NB4 (cell line): ENCODE measurements around the gene KIF12.
"Not testable (repeated sequence)": the region's sequence is repeated elsewhere in the genome, so short reads cannot be mapped to it uniquely, and the experiment has no call there.

Source experiments
- DNase-seq: peaks from one replicate; pipeline ENCODE4 v3.0.0; 2010; ENCODE audit warnings: low read depth
- H3K4me3 ChIP-seq: one replicate; pipeline ENCODE4 v1.5.1; 2011; ENCODE audit warnings: mild to moderate bottlenecking, low read depth, low read length, moderate library complexity
- MAX ChIP-seq: IDR thresholded peaks from 2 replicates; pipeline ENCODE4 v1.6.1; 2011; ENCODE audit warnings: low read depth, low read length
- MYC ChIP-seq: IDR thresholded peaks from 2 replicates; pipeline ENCODE4 v1.6.1; 2011; ENCODE audit warnings: low read depth, low read length
- POLR2A ChIP-seq: IDR thresholded peaks from 2 replicates; pipeline ENCODE4 v1.6.1; 2011; ENCODE audit warnings: mild to moderate bottlenecking; ENCODE audit not compliant: insufficient read length; ENCODE audit errors: extremely low read depth
- TF ChIP-seq, protein P1 (sequence below): IDR thresholded peaks from one replicate; pipeline ENCODE4 v1.5.1; 2012; ENCODE audit warnings: low read depth, low read length

Gene KIF12

DNA sequence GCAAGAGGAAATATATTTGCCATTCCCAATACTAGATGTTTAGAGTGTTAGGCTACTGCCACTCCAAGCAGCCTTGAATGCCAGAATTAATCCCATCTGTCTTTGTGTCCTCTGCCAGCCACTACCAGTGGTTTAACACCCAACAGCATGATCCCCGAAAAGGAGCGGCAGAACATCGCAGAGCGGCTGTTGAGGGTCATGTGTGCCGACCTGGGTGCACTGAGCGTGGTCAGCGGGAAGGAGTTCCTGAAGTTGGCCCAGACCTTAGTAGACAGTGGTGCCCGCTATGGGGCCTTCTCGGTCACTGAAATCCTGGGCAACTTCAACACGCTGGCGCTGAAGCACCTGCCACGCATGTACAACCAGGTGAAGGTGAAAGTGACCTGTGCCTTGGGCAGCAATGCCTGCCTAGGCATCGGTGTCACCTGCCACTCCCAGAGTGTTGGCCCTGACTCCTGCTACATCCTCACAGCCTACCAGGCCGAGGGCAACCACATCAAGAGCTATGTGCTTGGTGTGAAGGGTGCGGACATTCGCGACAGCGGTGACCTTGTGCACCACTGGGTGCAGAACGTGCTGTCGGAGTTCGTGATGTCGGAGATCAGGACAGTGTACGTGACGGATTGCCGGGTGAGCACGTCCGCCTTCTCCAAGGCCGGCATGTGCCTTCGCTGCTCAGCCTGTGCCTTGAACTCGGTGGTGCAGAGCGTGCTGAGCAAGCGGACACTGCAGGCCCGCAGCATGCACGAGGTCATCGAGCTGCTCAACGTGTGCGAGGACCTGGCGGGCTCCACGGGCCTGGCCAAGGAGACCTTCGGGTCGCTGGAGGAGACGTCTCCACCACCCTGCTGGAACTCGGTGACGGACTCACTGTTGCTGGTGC lies 50.3 kb downstream of the KIF12 start:
- DNase-seq = no peak
- no peak for TF ChIP-seq POLR2A
- no peak for TF ChIP-seq MYC
- no peak for TF ChIP-seq MAX
- TF ChIP-seq, protein P1, sequence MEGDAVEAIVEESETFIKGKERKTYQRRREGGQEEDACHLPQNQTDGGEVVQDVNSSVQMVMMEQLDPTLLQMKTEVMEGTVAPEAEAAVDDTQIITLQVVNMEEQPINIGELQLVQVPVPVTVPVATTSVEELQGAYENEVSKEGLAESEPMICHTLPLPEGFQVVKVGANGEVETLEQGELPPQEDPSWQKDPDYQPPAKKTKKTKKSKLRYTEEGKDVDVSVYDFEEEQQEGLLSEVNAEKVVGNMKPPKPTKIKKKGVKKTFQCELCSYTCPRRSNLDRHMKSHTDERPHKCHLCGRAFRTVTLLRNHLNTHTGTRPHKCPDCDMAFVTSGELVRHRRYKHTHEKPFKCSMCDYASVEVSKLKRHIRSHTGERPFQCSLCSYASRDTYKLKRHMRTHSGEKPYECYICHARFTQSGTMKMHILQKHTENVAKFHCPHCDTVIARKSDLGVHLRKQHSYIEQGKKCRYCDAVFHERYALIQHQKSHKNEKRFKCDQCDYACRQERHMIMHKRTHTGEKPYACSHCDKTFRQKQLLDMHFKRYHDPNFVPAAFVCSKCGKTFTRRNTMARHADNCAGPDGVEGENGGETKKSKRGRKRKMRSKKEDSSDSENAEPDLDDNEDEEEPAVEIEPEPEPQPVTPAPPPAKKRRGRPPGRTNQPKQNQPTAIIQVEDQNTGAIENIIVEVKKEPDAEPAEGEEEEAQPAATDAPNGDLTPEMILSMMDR = no peak
- no peak overlapping the region for H3K4me3 ChIP-seq

GRCh38 chr9:114047717-114048116 lies 51.4 kb downstream of the KIF12 start:
- TF ChIP-seq POLR2A (no peak), MAX (no peak), MYC (no peak)
- TF ChIP-seq, protein P1 = no peak
- H3K4me3 ChIP-seq = no peak overlapping the region
- DNase-seq = peak; percentile 9

- DNase-seq = no peak
- no peak overlapping the region for H3K4me3 ChIP-seq
- no peak for TF ChIP-seq MYC
- TF ChIP-seq, protein P1 = no peak
Measured at GRCh38 chr9:114046875-114047274, 52.2 kb downstream of the KIF12 start.

DNA sequence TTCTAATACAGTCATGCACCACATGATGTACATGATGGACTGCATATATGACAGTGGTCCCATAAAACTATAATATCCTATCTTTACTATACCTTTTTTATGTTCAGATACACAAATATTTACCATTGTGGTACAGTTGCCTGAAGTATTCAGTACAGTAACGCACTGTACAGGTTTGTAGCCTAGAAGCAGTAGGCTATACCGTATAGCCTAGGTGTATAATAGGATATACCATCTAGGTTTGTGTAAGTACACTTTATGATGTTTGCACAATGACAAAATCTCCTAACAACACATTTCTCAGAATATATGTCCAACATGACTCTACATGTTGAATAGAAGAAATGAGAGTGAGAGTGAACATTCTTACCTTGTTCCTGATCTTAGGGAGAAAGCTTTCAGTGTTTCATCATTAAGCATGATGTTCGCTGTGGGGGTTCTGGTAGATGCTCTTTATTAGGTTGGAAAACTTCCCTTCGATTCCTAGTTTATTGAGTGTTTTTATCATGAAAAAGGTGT lies 52.8 kb downstream of the KIF12 start:
- TF ChIP-seq MAX (no peak), MYC (no peak), POLR2A (no peak)
- TF ChIP-seq, protein P1 = no peak

DNA sequence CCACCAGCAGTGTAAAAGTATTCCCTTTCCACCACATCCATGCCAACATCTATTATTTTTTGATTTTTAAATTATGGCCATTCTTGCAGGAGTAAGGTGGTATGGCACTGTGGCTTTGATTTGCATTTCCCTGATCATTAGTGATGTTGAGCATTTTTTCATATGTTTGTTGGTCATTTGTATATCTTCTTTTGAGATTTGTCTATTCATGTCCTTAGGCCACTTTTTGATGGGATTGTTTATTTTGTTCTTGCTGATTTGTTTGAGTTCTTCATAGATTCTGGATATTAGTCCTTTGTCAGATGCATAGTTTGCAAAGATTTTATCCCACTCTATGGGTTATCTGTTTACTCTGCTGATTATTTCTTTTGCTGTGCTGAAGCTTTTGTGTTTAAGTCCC lies 55.4 kb downstream of the KIF12 start:
- not testable (repeated sequence) for H3K4me3 ChIP-seq, DNase-seq

More for the DNA sequence above, 52.8 kb downstream of the KIF12 start:
- H3K4me3 ChIP-seq = no peak overlapping the region
- no peak for DNase-seq
